Mammary epithelial cell (primary cell): Measurements from ENCODE around the gene HBA2.

Experiments used
- CTCF ChIP-seq, 2 donors: IDR thresholded peaks in 1 of 2; conservative IDR thresholded peaks in 1 of 2; 2 replicates each; pipeline ENCODE4 v1.5.1; 2011 to 2012; ENCODE audit warnings: inconsistent platforms in 2 of 2, low read length in 2 of 2, mild to moderate bottlenecking in 2 of 2, control low read depth in 1 of 2, low read depth in 1 of 2; ENCODE audit not compliant: insufficient read depth in 1 of 2; ENCODE audit errors: extremely low read depth in 1 of 2
- EZH2 ChIP-seq: IDR thresholded peaks from 2 replicates; pipeline ENCODE4 v1.6.1; 2012; ENCODE audit warnings: low read length, inconsistent platforms, borderline replicate concordance

- TF ChIP-seq EZH2 (no peak), CTCF (conservative IDR thresholded peaks at IDR 0.05 in 1 of 2, IDR thresholded peaks at IDR 0.05 in 1 of 2; ENCODE audit: extremely low read depth in 1 of 2, insufficient read depth in 1 of 2, low read depth in 1 of 2, low read length in 2 of 2) (no peak)
These were observed 10.2 kb upstream of the HBA2 start for GRCh38 chr16:162271-162991.
